NCI-H2107 (cell line): ENCODE data around the gene CDH13.

Experiments
- DNase-seq: peaks from one replicate; lab custom pipeline; 2025; lab: John Stamatoyannopoulos, UW

The CDH13 gene

DNA sequence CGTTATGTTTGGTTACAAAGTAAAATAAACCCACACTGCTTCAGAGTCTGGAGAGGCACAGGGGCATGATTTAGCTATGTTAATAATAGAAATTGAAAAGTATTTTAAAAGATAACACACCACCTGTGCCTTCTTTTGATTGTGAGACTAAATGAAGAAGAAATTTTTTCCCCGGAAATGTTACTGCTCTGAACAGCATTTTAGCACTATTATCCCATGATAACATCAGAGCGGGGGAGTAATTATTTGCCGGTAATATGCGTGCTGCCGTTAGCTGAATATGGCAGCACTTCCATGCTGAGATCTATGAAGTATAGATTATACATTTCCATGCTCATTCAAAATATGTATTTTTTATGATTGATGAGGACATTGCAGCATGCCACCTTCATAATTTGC lies 680.8 kb downstream of the CDH13 start:
- no peak for DNase-seq

- DNase-seq: no peak
These were observed 681.6 kb downstream of the CDH13 start for GRCh38 chr16:83308414-83308813.

DNA sequence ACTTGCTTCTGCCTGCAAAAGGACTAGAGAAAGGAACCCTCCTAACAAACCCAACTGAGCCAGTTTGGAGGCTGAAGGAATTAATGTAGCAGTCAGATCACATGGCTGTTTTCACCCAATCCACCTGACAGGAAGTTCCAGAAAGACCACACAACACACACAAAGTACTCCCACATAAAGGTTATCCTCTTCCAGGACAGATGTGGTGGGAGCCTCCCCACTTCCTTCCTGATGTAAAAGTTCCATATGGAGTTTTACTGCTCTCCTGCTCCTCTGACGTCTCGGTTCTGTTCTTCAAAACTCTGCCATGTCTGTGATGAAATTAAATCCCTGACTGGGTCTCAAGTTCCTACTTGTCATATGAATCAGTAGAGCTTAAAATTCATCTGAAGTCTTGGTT lies 684.0 kb downstream of the CDH13 start:
- no peak for DNase-seq

- no peak for DNase-seq
These were observed 685.4 kb downstream of the CDH13 start for GRCh38 chr16:83312015-83312717.

DNA sequence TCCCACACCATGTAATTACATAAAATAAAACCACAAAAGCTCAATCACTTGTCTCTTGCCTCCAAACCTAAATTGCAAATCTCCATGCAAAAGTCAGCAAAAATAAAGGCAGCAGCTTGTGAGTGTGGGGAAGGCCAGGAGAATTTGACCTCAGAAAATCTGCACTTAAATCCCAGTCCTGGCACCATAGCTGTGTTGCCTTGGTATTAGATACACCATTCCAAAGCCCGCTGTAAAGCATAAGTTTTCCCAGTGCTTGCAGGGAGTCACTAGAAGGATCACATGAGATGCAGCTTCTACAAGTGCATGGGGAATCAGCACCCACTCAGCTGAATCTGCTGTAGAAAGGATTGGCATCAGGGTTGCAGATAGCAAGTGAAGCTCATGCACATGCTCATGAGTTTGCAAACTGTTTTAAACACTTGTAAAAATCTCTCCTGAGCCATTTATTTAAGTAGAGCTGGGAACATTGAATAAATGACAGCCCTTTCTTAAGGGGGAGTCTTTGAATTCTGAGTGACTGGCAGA lies 686.0 kb downstream of the CDH13 start:
- no peak for DNase-seq

GRCh38 chr16:83315271-83315670 lies 688.5 kb downstream of the CDH13 start:
- DNase-seq: no peak

DNA sequence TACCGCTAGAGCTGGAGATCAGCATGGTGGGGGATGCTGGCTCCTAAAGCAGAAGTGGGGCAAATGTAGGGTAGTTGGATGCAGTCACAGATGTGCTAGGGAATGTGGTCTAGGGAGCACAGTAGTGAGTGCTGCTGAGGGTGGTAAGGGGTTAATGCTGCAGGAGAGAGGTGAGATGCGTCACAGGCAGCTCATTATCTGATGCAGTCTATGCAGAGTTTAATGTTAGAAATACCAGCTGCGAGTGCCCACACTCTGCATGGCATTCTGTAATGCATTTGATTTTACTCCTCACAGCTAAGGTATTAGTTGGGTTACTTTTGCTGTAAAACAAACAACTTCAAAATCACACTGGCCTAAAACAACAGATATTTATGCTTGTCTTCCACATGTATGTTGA lies 689.7 kb downstream of the CDH13 start:
- DNase-seq: no peak

GRCh38 chr16:83318390-83318789 lies 691.6 kb downstream of the CDH13 start:
- no peak for DNase-seq

GRCh38 chr16:83328936-83329335 lies 702.2 kb downstream of the CDH13 start:
- DNase-seq: no peak

- DNase-seq: no peak
These were observed 702.7 kb downstream of the CDH13 start for GRCh38 chr16:83329441-83329840.

DNA sequence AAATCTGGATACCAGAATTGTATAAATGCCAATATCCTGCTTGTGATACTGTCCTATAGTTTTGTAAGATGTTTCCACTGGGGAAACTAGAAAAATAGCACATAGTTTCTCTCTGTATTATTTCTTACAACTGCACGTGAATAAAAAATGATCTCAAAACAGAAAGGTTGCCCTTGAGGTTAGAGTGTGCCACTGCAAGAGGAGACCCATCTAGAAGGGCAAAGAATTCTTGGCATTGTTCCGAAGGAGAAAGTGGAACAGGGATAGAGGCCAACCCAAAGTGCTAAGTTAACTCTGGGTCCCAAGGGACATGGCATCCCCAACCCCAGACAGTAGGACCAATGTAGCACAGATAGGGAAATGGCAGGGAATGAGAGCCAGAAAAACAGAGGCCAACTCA lies 703.5 kb downstream of the CDH13 start:
- DNase-seq: no peak

DNA sequence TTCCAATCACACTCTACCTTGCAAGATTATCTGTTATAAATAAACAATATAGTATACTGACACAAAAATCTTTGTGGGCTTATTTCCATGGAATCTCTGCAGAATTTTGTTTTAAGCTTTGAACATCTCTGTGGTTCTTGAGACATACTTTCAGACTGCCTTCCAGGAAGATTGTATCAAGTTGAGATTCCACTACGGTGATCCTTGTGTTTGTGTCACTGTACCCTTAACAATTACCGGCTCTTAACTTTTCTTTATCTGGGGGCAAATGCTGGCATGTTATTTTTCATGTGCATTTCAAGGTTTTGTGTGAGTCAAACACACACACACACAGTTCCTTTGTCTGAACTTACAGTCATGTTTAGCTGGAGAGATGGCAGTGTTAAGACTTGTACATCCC lies 708.3 kb downstream of the CDH13 start:
- DNase-seq: no peak

DNA sequence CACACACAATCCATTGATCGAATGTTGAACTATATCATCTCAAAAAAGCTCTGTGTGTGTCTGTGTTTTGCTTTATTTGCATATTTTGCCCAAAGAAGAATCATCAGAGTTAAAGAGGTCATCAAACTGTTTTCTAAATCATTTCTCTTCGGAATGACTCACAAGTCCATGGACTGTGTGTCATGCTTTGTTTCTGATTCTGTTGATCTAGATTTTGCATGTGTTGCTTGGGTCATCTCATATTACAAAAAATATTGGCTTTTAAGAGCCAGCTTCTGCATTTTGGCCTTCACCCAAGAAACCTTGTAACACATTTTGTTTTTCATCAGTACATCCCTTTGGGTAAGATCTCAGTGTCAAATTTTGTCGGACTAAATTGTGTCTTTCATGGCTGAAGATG lies 709.8 kb downstream of the CDH13 start:
- no peak for DNase-seq

DNA sequence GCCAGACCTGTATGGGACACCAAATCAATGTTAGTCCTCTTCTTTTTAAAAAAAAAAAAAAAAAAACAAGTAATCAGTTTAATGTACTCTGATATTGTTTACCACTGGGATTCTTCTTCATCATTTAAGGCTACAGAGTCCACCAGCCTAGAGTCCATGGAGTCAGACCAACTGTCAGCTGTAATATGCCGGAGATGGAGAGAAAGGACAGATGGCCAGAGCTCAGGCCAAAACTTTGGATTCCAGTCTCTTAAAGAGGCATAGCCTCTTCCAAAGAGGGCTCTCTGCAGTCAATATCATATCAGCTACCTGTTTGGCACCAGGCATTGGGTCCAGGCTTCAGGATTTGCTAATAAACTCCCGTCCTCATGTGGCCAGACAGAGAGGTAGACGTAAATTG lies 711.4 kb downstream of the CDH13 start:
- DNase-seq: no peak

DNA sequence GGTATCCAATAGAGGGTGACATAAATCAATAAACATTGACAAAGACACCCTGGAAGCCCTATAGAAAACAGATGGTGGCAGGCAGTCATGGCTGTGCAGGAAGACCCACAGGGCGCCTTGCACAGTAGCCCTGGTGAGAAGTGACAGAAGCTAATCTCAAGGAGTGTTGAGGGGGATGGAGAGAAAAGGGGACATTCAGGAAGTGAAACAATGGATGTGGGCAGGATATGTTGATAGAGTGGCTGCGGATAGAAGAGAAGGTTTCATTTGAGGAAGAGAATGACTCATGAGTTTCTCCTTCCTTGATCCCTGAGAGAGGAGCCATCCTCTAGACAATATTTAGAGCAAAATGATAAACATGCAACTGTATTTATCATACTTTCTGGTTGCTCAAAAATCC lies 712.2 kb downstream of the CDH13 start:
- no peak for DNase-seq

DNA sequence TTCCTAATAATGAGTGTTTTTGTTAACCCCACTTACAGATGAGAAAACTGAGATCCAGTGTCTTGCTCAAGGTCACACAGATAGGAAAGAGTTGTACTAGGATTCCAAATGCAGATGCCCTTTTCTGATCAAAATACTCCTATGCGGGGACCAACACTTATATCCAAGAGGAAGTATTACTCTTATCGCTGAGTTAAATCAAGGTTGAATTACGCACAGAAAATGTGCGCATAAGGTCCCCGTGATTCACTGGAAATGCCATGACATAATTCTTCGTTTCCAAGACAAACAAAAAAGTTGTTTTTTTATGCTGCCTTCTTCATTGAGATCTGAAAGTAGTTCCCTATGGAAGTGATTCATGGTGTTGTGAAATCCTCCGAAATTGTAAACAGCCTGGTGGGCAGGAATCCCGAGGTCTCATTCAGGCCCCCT lies 717.2 kb downstream of the CDH13 start:
- DNase-seq: no peak

DNA sequence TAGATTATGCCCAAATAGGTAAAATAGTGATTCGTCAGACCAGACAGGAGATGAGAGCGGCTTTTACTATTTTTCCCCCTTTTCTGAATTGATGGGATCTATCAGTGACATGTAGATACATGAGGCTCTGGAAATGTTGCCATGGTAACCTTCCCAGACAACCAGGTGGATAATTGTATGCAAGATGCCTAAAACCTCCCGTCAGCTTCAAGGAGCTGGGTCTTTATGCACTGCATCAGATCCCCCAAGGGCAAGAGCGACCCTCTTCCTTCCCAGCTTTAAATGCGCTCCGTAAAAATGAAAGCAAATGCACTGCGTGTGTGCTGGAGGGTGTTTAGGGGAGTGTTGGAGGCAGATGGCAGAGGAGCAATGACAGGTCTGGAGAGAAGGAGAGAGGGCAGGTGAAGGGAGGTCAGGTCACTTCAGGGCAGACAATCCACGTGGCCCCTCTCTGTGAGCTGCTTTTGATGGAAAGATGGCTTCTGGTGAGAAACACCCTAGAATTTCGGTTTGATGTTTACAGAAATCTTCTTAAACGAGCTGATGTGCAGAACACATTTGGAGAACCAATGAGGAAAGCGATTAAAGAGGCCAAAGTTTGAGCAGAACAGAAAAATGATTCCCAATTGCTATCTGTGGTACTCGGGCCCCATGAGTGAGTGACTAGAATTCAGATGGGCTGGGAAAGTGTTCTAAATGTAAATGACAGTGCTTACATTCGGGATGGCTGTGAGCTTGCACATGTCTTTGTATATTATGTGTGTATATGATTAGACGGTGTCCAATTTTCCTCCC lies 719.3 kb downstream of the CDH13 start:
- no peak for DNase-seq

DNA sequence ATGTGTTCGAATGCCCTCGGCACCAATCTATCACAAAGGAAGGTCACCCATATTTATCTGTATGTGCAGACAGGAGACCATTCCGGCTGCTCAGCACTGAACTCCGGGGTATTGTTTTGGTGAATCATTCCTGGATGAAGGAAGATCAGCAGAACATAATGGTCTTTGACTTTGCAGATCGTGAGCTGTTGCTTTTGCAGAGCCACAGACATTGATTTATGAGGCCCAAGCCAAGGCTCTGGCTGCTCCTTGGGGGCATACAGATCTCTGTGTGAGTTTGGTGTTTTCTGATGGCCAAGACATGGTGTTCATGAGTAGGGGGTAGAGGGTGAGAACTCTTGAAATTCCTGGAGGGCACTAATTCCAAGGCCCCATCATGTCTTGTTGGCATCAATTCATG lies 722.2 kb downstream of the CDH13 start:
- DNase-seq: no peak

- DNase-seq: no peak
These were observed 723.7 kb downstream of the CDH13 start for GRCh38 chr16:83350481-83350880.

DNA sequence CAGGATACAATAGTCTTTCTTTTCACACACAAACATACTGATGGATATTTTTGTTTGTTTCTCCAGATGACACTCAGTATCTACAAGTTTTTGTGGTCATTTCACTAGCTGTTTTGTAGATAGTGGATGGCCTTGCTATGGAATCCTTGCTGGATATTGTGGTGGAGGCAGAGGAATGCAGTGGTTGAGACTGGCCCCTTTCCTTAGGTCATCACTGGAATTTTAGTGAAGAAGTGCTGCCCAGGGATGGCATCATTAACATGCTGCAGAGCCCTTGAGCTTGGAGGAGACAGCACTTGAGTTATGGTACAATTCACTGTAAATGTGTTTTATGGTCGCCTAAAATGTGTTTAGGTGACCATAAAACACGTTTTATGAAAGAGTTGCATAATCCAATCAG lies 725.1 kb downstream of the CDH13 start:
- no peak for DNase-seq

DNA sequence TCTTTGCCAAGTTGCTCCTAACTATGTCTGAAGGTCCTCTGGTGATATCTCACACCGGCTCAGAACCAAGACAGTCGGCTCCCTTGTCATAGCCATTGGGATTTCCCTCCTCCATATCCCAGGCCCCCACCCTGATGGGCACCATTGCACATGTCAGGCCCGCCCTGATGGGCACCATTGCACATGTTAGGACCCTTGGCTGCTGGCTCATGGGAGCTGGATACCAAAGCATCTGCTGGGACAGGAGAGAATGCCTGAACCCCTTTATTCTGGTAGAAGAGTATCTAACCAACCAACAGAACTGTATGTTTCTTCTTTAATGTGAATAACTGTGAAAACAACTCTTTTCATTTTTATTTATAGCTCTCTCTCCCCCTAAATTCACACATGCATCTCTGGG lies 726.5 kb downstream of the CDH13 start:
- DNase-seq: no peak

- DNase-seq: no peak
These were observed 727.2 kb downstream of the CDH13 start for GRCh38 chr16:83354015-83354414.

DNA sequence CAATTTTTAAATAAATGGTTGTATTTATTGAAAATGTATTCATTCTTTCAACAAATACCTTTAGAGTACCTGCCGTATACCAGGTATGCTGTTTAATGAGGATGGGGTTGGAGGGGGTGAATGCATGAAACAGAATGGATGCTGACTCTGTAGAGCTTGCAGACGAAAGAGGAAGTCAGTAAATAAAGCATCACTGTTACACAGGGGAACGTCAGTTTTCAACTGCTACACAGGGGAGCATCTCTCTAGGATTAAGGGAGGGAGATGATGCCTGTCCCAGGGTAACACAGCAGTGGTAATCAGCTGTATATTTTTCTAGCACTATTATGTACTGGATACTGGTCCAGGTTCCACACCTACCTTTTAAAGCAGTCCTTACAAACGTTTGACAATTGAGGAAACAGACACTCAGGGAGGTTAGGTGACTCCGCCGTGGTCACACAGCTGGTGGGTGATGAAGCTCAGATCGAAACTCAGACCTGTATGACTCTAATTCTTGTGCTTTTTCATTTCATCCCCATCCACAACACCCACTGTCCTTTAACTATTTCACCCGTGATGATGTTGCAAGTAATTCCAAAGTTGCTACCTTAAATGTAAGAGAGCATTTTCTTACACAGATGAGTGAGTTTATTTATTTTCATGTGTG lies 728.9 kb downstream of the CDH13 start:
- no peak for DNase-seq
